ENCODE results near the gene NT5E. TPM values are rescaled to one million over a fixed set of nuclear protein-coding genes. Genes with fewer than 3 reads are reported as not detected.

The NT5E gene
- total RNA-seq, 1 donor, result 593 TPM

DNA sequence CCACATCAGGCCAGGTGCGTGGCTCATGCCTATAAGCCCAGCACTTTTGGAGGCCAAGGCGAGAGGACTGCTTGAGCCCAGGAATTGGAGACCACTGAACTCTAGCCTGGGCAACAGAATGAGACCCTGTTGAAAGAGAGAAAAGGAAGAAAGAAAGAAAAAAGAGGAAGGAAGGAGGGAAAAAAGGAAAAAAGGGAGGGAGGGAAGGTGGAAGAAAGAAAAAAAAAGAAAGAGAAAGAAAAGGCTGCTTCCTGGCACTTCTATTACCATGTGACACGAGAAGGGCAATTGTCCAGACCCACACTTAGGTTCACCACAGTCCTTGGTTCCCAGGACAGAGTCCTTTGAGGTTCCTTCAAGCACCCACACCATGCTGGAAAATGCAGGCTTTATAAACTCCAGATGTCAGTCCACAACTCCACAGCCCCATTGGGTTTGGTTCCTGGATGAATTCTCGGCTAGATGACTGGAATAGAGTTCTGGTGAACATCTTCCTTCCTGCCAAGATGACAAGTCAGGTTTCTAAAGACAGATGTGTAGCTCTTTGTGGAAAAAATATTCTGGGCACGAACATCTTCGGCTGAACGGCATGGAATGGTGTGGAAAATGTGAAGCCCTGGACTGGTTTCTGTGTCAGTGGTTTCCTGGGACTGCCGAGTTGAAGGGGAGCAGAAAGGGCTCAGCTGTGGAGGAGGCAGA, 32.5 kb downstream of the NT5E start:
- peak; percentile 61 for DNase-seq (ENCODE audit: low read depth)
- H3K4me3 ChIP-seq (ENCODE audit: low read depth, low read length), result no peak overlapping the region
- no peak for TF ChIP-seq CTCF (IDR thresholded peaks at IDR 0.05; ENCODE audit: insufficient read depth, low read depth, low read length)

GRCh38 chr6:85482905-85483700, 33.2 kb downstream of the NT5E start:
- H3K4me3 ChIP-seq (ENCODE audit: low read depth, low read length), result no peak overlapping the region
- peak; percentile 80 for DNase-seq (ENCODE audit: low read depth)
- peak; percentile 100 for TF ChIP-seq CTCF (IDR thresholded peaks at IDR 0.05; ENCODE audit: insufficient read depth, low read depth, low read length)

DNA sequence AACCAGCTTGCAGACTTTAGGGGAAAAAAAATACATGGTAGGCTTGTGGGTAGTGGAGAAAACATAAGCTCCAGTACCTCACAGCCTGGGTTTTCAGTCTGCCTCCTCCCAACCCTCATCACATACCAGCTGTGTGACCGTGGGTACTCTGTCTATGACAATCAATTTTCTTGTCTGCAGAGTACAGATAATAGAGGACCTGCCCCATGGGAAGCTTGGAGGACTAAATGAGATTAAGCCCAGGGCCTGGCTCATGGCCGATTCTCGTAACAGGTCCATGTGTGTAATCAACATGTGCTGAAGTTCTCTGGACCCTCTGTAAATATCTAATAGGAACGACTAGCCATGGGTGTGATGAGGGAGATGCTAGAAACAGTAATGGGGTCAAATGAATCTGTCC, 34.0 kb downstream of the NT5E start:
- H3K4me3 ChIP-seq (ENCODE audit: low read depth, low read length), result no peak overlapping the region
- TF ChIP-seq CTCF (IDR thresholded peaks at IDR 0.05; ENCODE audit: insufficient read depth, low read depth, low read length), result no peak
- no peak for DNase-seq (ENCODE audit: low read depth)

DNA sequence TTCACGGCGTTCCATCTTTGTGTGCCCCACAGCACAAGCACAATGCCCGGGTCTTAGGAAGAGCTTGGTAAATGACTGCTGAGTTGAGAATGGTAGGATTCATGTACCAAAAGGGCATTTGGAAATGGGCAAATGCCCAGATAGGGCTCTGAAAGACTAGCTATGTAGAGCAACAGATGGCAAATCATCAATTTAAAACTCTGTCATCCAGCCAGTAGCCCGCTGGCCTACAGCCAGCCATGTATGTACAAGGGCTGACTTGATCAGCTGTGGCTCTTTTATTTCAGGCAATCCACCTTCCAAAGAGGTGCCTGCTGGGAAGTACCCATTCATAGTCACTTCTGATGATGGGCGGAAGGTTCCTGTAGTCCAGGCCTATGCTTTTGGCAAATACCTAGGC, 35.1 kb downstream of the NT5E start:
- TF ChIP-seq CTCF (IDR thresholded peaks at IDR 0.05; ENCODE audit: insufficient read depth, low read depth, low read length), result no peak
- no peak overlapping the region for H3K4me3 ChIP-seq (ENCODE audit: low read depth, low read length)
- DNase-seq (ENCODE audit: low read depth), result no peak

- no peak for TF ChIP-seq CTCF (IDR thresholded peaks at IDR 0.05; ENCODE audit: insufficient read depth, low read depth, low read length)
- no peak for DNase-seq (ENCODE audit: low read depth)
Observed at GRCh38 chr6:85490516-85491248, 40.8 kb downstream of the NT5E start.

DNA sequence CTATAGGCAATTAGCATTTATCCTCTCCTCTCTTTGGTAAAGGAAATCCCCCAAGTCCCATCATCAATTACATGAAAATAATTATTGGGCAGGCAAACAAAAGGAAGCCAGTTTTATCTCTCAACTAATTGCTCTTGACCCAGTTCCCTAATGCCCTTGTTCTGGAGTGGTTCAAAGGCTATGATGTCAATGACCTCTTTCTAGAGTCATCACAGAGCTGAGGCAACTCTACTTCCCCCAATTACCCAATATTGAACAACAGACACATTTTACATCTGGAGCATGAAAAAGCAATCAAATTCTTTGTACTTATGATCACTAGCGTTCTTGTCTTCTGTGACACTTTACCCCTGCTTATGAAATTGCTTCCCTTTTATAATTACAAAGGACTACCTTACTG, 43.5 kb downstream of the NT5E start:
- no peak for TF ChIP-seq CTCF (IDR thresholded peaks at IDR 0.05; ENCODE audit: insufficient read depth, low read depth, low read length)
- no peak for DNase-seq (ENCODE audit: low read depth)
- H3K4me3 ChIP-seq (ENCODE audit: low read depth, low read length), result no peak overlapping the region

More at GRCh38 chr6:85490516-85491248, 40.8 kb downstream of the NT5E start:
- no peak overlapping the region for H3K4me3 ChIP-seq (ENCODE audit: low read depth, low read length)

Measured in fibroblast of villous mesenchyme (primary cell).